H1 (cell line): ENCODE measurements around the gene MPZ. TPM values are rescaled to one million over a fixed set of nuclear protein-coding genes. Genes with fewer than 3 reads are reported as not detected.

Experiments used
- CTCF ChIA-PET: fragments of 300-600 bp; sonication (Branson Sonifier 250); formaldehyde crosslinking; loops from one replicate; lab custom pipeline; 2021; ENCODE audit not compliant: partially characterized antibody; lab: Charles Lee
- POLR2A ChIA-PET: fragments of 300-600 bp; sonication (Branson Sonifier 250); formaldehyde crosslinking; loops from one replicate; lab custom pipeline; 2021; ENCODE audit warnings: inconsistent platforms; ENCODE audit not compliant: partially characterized antibody; lab: Charles Lee
- DNase-seq, 2 experiments: peaks; one replicate each; pipeline versions ENCODE4 v3.0.0 to v3.0.0-alpha.2; 2010 to 2022; ENCODE audit warnings: low spot score in 2 of 2, low read depth in 1 of 2, mixed read lengths in 1 of 2
- FAIRE-seq: peaks from 2 replicates; lab custom pipeline; 2011; peaks lifted over from hg19 to GRCh38; lab: Jason Lieb, UNC
- H2AFZ ChIP-seq: 2 replicates; pipeline ENCODE4 v1.8.1; 2012; ENCODE audit warnings: low read length, inconsistent platforms
- H2AK5ac ChIP-seq: 2 replicates; pipeline ENCODE4 v1.6.1; 2013; ENCODE audit warnings: low read depth, low read length
- H2BK120ac ChIP-seq: replicated peaks from 2 replicates; pipeline ENCODE3; 2013; ENCODE audit warnings: low read depth, low read length, inconsistent platforms
- H2BK12ac ChIP-seq: 2 replicates; pipeline ENCODE4 v1.6.1; 2013; ENCODE audit warnings: low read depth, low read length
- H2BK15ac ChIP-seq: 2 replicates; pipeline ENCODE4 v1.6.1; 2013; ENCODE audit warnings: low read length
- H2BK20ac ChIP-seq: 2 replicates; pipeline ENCODE4 v1.6.1; 2013; ENCODE audit warnings: low read length
- H2BK5ac ChIP-seq: 2 replicates; pipeline ENCODE4 v1.6.1; 2013; ENCODE audit warnings: low read depth, low read length
- H3K14ac ChIP-seq: 2 replicates; pipeline ENCODE4 v1.6.1; 2013; ENCODE audit warnings: inconsistent platforms; ENCODE audit not compliant: insufficient read length
- H3K18ac ChIP-seq: 2 replicates; pipeline ENCODE4 v1.6.1; 2013; ENCODE audit warnings: low read length; ENCODE audit errors: extremely low read depth
- H3K23ac ChIP-seq: 2 replicates; pipeline ENCODE4 v1.6.1; 2013; ENCODE audit warnings: inconsistent platforms; ENCODE audit not compliant: insufficient read length
- H3K23me2 ChIP-seq: 2 replicates; pipeline ENCODE4 v1.6.1; 2013; ENCODE audit warnings: low read depth, low read length
- H3K27ac ChIP-seq: 2 replicates; pipeline ENCODE4 v1.6.1; 2011; ENCODE audit warnings: low read depth, low read length, inconsistent platforms
- H3K27me3 ChIP-seq, 4 experiments: replicated peaks in 1 of 4; 1 replicate in 1 of 4; 2 replicates in 3 of 4; pipeline versions ENCODE4 v1.6.1 to v1.8.1; 2011 to 2013; ENCODE audit warnings: low read length in 3 of 4, mild to moderate bottlenecking in 3 of 4, inconsistent platforms in 2 of 4, mixed read lengths in 2 of 4, moderate library complexity in 1 of 4; ENCODE audit not compliant: control insufficient read depth in 3 of 4, insufficient read depth in 3 of 4; ENCODE audit errors: extremely low read depth in 1 of 4
- H3K36me3 ChIP-seq, 4 experiments: 2 replicates each; pipeline versions ENCODE4 v1.6.1 to v1.8.1; 2011 to 2013; ENCODE audit warnings: mild to moderate bottlenecking in 4 of 4, low read length in 3 of 4, moderate library complexity in 2 of 4, control low read depth in 1 of 4, inconsistent platforms in 1 of 4; ENCODE audit not compliant: insufficient read depth in 4 of 4, control insufficient read depth in 2 of 4
- H3K4ac ChIP-seq: replicated peaks from 2 replicates; pipeline ENCODE3; 2013; ENCODE audit warnings: low read length, low read depth, mixed read lengths, inconsistent platforms; ENCODE audit not compliant: insufficient read length
- H3K4me1 ChIP-seq, 4 experiments: replicated peaks in 1 of 4; 1 replicate in 1 of 4; 2 replicates in 3 of 4; pipeline versions ENCODE4 v1.6.1 to v1.8.1; 2011 to 2013; ENCODE audit warnings: low read length in 3 of 4, inconsistent platforms in 2 of 4, mixed read lengths in 1 of 4; ENCODE audit not compliant: insufficient read depth in 4 of 4, control insufficient read depth in 3 of 4
- H3K4me2 ChIP-seq, 2 experiments: 2 replicates each; pipeline versions ENCODE4 v1.6.1 to v1.8.1; 2011 to 2013; ENCODE audit warnings: low read depth in 2 of 2, low read length in 2 of 2, control low read depth in 1 of 2, inconsistent platforms in 1 of 2, mild to moderate bottlenecking in 1 of 2; ENCODE audit not compliant: insufficient read depth in 1 of 2
- H3K4me3 ChIP-seq, 4 experiments: fragments of 200-600, 300-600 bp in 1 of 4; sonication (generic), shearing (Covaris generic), sonication (Bioruptor Twin) in 1 of 4; 2 replicates each; pipeline versions ENCODE4 v1.5.1 to v1.8.1; 2011 to 2016; ENCODE audit warnings: low read length in 4 of 4, low read depth in 3 of 4, control low read depth in 2 of 4, inconsistent platforms in 2 of 4, mild to moderate bottlenecking in 2 of 4, mixed read lengths in 1 of 4, moderate library complexity in 1 of 4; ENCODE audit not compliant: insufficient read depth in 2 of 4; ENCODE audit errors: extremely low read depth in 1 of 4
- H3K56ac ChIP-seq: replicated peaks from 2 replicates; pipeline ENCODE3; 2013; ENCODE audit warnings: low read depth, mild to moderate bottlenecking, mixed read lengths, low read length, inconsistent platforms; ENCODE audit not compliant: insufficient read length
- H3K79me1 ChIP-seq: 2 replicates; pipeline ENCODE4 v1.6.1; 2013; ENCODE audit warnings: low read depth, low read length, control low read depth
- H3K79me2 ChIP-seq, 2 experiments: 2 replicates each; pipeline versions ENCODE4 v1.6.1 to v1.8.1; 2012 to 2013; ENCODE audit warnings: low read length in 2 of 2, mild to moderate bottlenecking in 2 of 2, inconsistent platforms in 1 of 2; ENCODE audit not compliant: insufficient read depth in 2 of 2, control insufficient read depth in 1 of 2
- H3K9ac ChIP-seq, 4 experiments: replicated peaks in 1 of 4; 1 replicate in 1 of 4; 2 replicates in 3 of 4; pipeline versions ENCODE4 v1.6.1 to v1.8.1; 2011 to 2013; ENCODE audit warnings: low read depth in 3 of 4, low read length in 3 of 4, control low read depth in 2 of 4, mild to moderate bottlenecking in 2 of 4, moderate library complexity in 2 of 4, inconsistent platforms in 1 of 4; ENCODE audit errors: extremely low read depth in 1 of 4
- H3K9me3 ChIP-seq, 2 experiments: 2 replicates each; pipeline versions ENCODE4 v1.6.1 to v1.8.1; 2012 to 2013; ENCODE audit warnings: mild to moderate bottlenecking in 2 of 2, moderate library complexity in 2 of 2, control low read depth in 1 of 2, inconsistent platforms in 1 of 2, low read depth in 1 of 2, low read length in 1 of 2, mixed read lengths in 1 of 2; ENCODE audit not compliant: insufficient read depth in 2 of 2
- H4K20me1 ChIP-seq, 2 experiments: replicated peaks in 1 of 2; 2 replicates each; pipeline versions ENCODE3 to v1.8.1; 2011 to 2013; ENCODE audit warnings: inconsistent platforms in 2 of 2, low read length in 2 of 2, mild to moderate bottlenecking in 1 of 2; ENCODE audit not compliant: insufficient read depth in 2 of 2, control insufficient read depth in 1 of 2
- H4K5ac ChIP-seq: 2 replicates; pipeline ENCODE4 v1.6.1; 2013; ENCODE audit warnings: low read length, low read depth, mixed read lengths, inconsistent platforms; ENCODE audit not compliant: insufficient read length
- H4K8ac ChIP-seq: 2 replicates; pipeline ENCODE4 v1.8.0; 2013; ENCODE audit warnings: mild to moderate bottlenecking, moderate library complexity, low read length, inconsistent platforms; ENCODE audit not compliant: insufficient read depth; ENCODE audit errors: extremely low read depth
- H4K91ac ChIP-seq: replicated peaks from 2 replicates; pipeline ENCODE3; 2013; ENCODE audit warnings: low read length, mixed read lengths, inconsistent platforms; ENCODE audit not compliant: insufficient read length
- ASH2L ChIP-seq: fragments of 200-600, 300-600 bp; sonication (generic); IDR thresholded peaks from one replicate; pipeline ENCODE4 v1.7.1; 2017; ENCODE audit warnings: low read length
- CHD1 ChIP-seq: IDR thresholded peaks from 2 replicates; pipeline ENCODE4 v1.6.1; 2012; ENCODE audit warnings: low read depth, low read length, improper control_type of control experiment
- SIRT6 ChIP-seq: IDR thresholded peaks from one replicate; pipeline ENCODE4 v1.7.1; 2012; ENCODE audit warnings: low read length, inconsistent platforms
- WGBS, 2 experiments: shearing (Covaris generic) in 1 of 2; methylation state at CpG; one replicate each; pipeline versions ENCODE4 v1.1.6 to v1.1.7; 2013 to 2015; ENCODE audit warnings: low lambda C conversion rate in 2 of 2, mixed read lengths in 2 of 2, inconsistent platforms in 1 of 2, low coverage in 1 of 2, missing lambda C conversion rate in 1 of 2; ENCODE audit not compliant: insufficient replicate concordance in 2 of 2, insufficient coverage in 1 of 2, insufficient read length in 1 of 2; ENCODE audit errors: extremely low coverage in 1 of 2, missing lambda C conversion rate in 1 of 2; 5-methylcytosine and 5-hydroxymethylcytosine counted together
- polyA plus RNA-seq, 7 experiments: library from polyadenylated mRNA; depleted of rRNA in 3 of 7; stranded (reverse) in 5 of 7; unstranded in 2 of 7; fragments of >200 nt in 5 of 7; fragments of 200-250 nt in 2 of 7; gene quantifications; 1 replicate in 5 of 7; 2 replicates in 1 of 7; 4 replicates in 1 of 7; pipeline versions ENCODE4 v1.2.1 to v1.2.3, GENCODE V29; 2011 to 2013; ENCODE audit warnings: missing spikeins in 2 of 7, mixed read lengths in 2 of 7
- total RNA-seq: library from RNA; stranded (reverse); fragmentation: NEBNext Ultra II Directional; extraction: Animal tissue kit (Norgen Biotek cat#: 25700); gene quantifications from 2 replicates; pipeline ENCODE4 v1.2.1, GENCODE V29; 2021

Gene MPZ
- total and polyA plus RNA-seq, 2 of the 8 experiments (the other 6 are each of a cell fraction or from before 2014, with no cell fraction given): 4.1 to 5.1 TPM

DNA sequence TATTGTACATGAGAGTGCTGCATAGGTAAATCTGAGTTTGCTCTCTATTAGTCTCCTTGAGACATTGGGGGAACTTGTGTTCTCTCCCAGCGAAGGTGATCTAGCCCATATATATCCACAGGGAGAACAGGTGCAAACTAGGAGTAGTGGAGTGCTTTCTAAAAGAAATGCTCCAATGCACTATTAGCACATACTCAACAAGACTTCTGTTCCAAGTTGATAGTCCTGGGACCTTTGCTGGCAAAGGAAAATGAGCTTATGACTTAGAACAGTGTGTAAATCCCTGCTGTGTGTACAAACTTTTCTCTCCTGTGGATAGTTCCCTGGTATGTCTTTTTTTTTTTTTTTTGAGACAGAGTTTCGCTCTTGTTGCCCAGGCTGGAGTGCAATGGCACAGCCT, 32.4 kb upstream of the MPZ start:
- WGBS, 2 experiments: 94% methylated on average over 1 of the region's 2 CpGs; no CpG with 5 or more reads in 1 of the 2 experiments
- Histone ChIP-seq H3K56ac (no peak overlapping the region), H2BK120ac (no peak overlapping the region), H4K5ac (no peak overlapping the region), H3K23ac (no peak overlapping the region), H3K27ac (no peak overlapping the region), H2BK15ac (no peak overlapping the region), H4K8ac (no peak overlapping the region), H3K4me2 (no peak overlapping the region), H3K14ac (no peak overlapping the region), H3K4me3 (no peak overlapping the region), H2AFZ (no peak overlapping the region), H3K4ac (no peak overlapping the region), H3K79me1 (no peaks in the 10 kb centered on the region), H3K27me3 (no peaks in the 10 kb centered on the region), H4K91ac (no peak overlapping the region), H3K4me1 (no peaks in the 10 kb centered on the region), H4K20me1 (peaks cover 0 to 2% of the 10 kb centered on the region in 2 experiments), H3K9me3 (no peaks in the 10 kb centered on the region), H2BK20ac (no peak overlapping the region), H3K36me3 (peaks cover 6 to 35% (median 21%) of the 10 kb centered on the region in 4 experiments; a peak in 7 of 8 replicates), H2BK5ac (no peak overlapping the region), H3K18ac (no peak overlapping the region), H3K23me2 (no peaks in the 10 kb centered on the region), H2BK12ac (no peak overlapping the region), H2AK5ac (no peak overlapping the region), H3K79me2 (no peaks in the 10 kb centered on the region), H3K9ac (no peak overlapping the region)
- no peak for TF ChIP-seq CHD1
- no peak for TF ChIP-seq ASH2L
- no peak for TF ChIP-seq SIRT6
- ChIA-PET CTCF (interaction anchor here (1.0 to 1.7 kb wide), 3 partner anchors 40 to 131 kb away, joined by 4 to 8 read pairs (median 4); no protein-coding TSS in a partner anchor), POLR2A (interaction anchor here (0.7 to 0.8 kb wide), 2 partner anchors 15 to 28 kb away, joined by 3 to 4 read pairs; partner anchors contain the start of gene SDHC)
- no peak for FAIRE-seq
- DNase-seq: no peak
